ENCODE measurements around the gene HOXB2. TPM values are rescaled to one million over a fixed set of nuclear protein-coding genes. Genes with fewer than 3 reads are reported as not detected.

Gene HOXB2
- total RNA-seq, 1 donor from 2014 or later: 15.2 TPM

- TF ChIP-seq CTCF (IDR thresholded peaks at IDR 0.05; ENCODE audit: insufficient read depth, low read length, poor library complexity, severe bottlenecking): peak; percentile 1
- no peaks in the 10 kb centered on the region for H3K36me3 ChIP-seq (ENCODE audit: control insufficient read depth, insufficient read depth, low read length)
- H3K27me3 ChIP-seq (ENCODE audit: control insufficient read depth, insufficient read depth, low read length): no peaks in the 10 kb centered on the region
- H3K4me3 ChIP-seq (ENCODE audit: low read depth, low read length): no peak overlapping the region
- DNase-seq (ENCODE audit: low read depth): no peak
Observed at GRCh38 chr17:48522031-48522653, 22.8 kb downstream of the HOXB2 start.

GRCh38 chr17:48520631-48521079 lies 24.3 kb downstream of the HOXB2 start:
- no peak for TF ChIP-seq CTCF (IDR thresholded peaks at IDR 0.05; ENCODE audit: insufficient read depth, low read length, poor library complexity, severe bottlenecking)
- DNase-seq (ENCODE audit: low read depth): no peak
- no peaks in the 10 kb centered on the region for H3K36me3 ChIP-seq (ENCODE audit: control insufficient read depth, insufficient read depth, low read length)
- no peaks in the 10 kb centered on the region for H3K27me3 ChIP-seq (ENCODE audit: control insufficient read depth, insufficient read depth, low read length)
- H3K4me3 ChIP-seq (ENCODE audit: low read depth, low read length): no peak overlapping the region

GRCh38 chr17:48519427-48519826 lies 25.5 kb downstream of the HOXB2 start:
- no peak for DNase-seq (ENCODE audit: low read depth)
- Histone ChIP-seq H3K27me3 (ENCODE audit: control insufficient read depth, insufficient read depth, low read length) (no peaks in the 10 kb centered on the region), H3K36me3 (ENCODE audit: control insufficient read depth, insufficient read depth, low read length) (no peaks in the 10 kb centered on the region), H3K4me3 (ENCODE audit: low read depth, low read length) (no peak overlapping the region)
- TF ChIP-seq CTCF (IDR thresholded peaks at IDR 0.05; ENCODE audit: insufficient read depth, low read length, poor library complexity, severe bottlenecking): no peak

- TF ChIP-seq CTCF (IDR thresholded peaks at IDR 0.05; ENCODE audit: insufficient read depth, low read length, poor library complexity, severe bottlenecking): no peak
- no peak for DNase-seq (ENCODE audit: low read depth)
- H3K4me3 ChIP-seq (ENCODE audit: low read depth, low read length): no peak overlapping the region
Observed at GRCh38 chr17:48517478-48517877, 27.4 kb downstream of the HOXB2 start.

GRCh38 chr17:48515925-48516900 lies 28.7 kb downstream of the HOXB2 start:
- H3K4me3 ChIP-seq (ENCODE audit: low read depth, low read length): no peak overlapping the region
- TF ChIP-seq CTCF (IDR thresholded peaks at IDR 0.05; ENCODE audit: insufficient read depth, low read length, poor library complexity, severe bottlenecking): no peak
- no peak for DNase-seq (ENCODE audit: low read depth)
- H3K36me3 ChIP-seq (ENCODE audit: control insufficient read depth, insufficient read depth, low read length): no peaks in the 10 kb centered on the region
- no peaks in the 10 kb centered on the region for H3K27me3 ChIP-seq (ENCODE audit: control insufficient read depth, insufficient read depth, low read length)

More at GRCh38 chr17:48517478-48517877, 27.4 kb downstream of the HOXB2 start:
- H3K27me3 ChIP-seq (ENCODE audit: control insufficient read depth, insufficient read depth, low read length): no peaks in the 10 kb centered on the region
- no peaks in the 10 kb centered on the region for H3K36me3 ChIP-seq (ENCODE audit: control insufficient read depth, insufficient read depth, low read length)

Data from kidney epithelial cell (primary cell).